GM06990 (cell line): ENCODE measurements around the gene ELK4.

ENCODE experiments used
- DNase-seq: peaks from one replicate; pipeline ENCODE4 v3.0.0-alpha.2; 2011; ENCODE audit not compliant: insufficient read length; ENCODE audit errors: extremely low read depth
- H3K27me3 ChIP-seq: replicated peaks from 2 replicates; pipeline ENCODE4 v1.6.0; 2011; ENCODE audit warnings: low read length; ENCODE audit not compliant: control insufficient read depth, insufficient read depth
- H3K36me3 ChIP-seq: 2 replicates; pipeline ENCODE4 v1.5.1; 2011; ENCODE audit warnings: low read length; ENCODE audit not compliant: control insufficient read depth, insufficient read depth
- H3K4me3 ChIP-seq: replicated peaks from 2 replicates; pipeline ENCODE4 v1.5.1; 2011; ENCODE audit warnings: low read depth, mild to moderate bottlenecking, control low read depth, low read length
- TF ChIP-seq, protein P1 (sequence below): IDR thresholded peaks from 2 replicates; pipeline ENCODE4 v1.5.1; 2011; ENCODE audit warnings: low read length, control low read depth, mild to moderate bottlenecking, inconsistent platforms; ENCODE audit not compliant: insufficient read depth, poor library complexity, severe bottlenecking

The ELK4 gene

DNA sequence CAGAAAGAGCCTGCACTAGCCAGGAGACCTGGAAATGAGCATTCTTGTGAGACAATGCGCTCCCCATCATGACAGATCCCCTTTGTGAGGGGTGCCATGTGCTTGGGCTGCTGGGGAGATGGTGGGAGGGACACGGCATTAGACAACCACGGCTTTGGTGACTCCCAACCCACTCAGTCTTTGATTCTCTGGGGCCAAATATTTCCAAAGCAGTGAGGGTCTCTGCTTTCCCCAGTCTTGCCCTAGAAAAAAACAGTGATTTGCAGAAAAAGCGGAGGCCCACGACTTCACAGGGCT is 38.3 kb upstream of the ELK4 start:
- H3K36me3 ChIP-seq, result no peaks in the 10 kb centered on the region
- DNase-seq, result no peak
- H3K27me3 ChIP-seq, result no peaks in the 10 kb centered on the region
- peak overlapping the region; percentile 16; the same call in 1 of the 2 replicates for H3K4me3 ChIP-seq
- TF ChIP-seq, protein P1, sequence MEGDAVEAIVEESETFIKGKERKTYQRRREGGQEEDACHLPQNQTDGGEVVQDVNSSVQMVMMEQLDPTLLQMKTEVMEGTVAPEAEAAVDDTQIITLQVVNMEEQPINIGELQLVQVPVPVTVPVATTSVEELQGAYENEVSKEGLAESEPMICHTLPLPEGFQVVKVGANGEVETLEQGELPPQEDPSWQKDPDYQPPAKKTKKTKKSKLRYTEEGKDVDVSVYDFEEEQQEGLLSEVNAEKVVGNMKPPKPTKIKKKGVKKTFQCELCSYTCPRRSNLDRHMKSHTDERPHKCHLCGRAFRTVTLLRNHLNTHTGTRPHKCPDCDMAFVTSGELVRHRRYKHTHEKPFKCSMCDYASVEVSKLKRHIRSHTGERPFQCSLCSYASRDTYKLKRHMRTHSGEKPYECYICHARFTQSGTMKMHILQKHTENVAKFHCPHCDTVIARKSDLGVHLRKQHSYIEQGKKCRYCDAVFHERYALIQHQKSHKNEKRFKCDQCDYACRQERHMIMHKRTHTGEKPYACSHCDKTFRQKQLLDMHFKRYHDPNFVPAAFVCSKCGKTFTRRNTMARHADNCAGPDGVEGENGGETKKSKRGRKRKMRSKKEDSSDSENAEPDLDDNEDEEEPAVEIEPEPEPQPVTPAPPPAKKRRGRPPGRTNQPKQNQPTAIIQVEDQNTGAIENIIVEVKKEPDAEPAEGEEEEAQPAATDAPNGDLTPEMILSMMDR, result no peak

DNA sequence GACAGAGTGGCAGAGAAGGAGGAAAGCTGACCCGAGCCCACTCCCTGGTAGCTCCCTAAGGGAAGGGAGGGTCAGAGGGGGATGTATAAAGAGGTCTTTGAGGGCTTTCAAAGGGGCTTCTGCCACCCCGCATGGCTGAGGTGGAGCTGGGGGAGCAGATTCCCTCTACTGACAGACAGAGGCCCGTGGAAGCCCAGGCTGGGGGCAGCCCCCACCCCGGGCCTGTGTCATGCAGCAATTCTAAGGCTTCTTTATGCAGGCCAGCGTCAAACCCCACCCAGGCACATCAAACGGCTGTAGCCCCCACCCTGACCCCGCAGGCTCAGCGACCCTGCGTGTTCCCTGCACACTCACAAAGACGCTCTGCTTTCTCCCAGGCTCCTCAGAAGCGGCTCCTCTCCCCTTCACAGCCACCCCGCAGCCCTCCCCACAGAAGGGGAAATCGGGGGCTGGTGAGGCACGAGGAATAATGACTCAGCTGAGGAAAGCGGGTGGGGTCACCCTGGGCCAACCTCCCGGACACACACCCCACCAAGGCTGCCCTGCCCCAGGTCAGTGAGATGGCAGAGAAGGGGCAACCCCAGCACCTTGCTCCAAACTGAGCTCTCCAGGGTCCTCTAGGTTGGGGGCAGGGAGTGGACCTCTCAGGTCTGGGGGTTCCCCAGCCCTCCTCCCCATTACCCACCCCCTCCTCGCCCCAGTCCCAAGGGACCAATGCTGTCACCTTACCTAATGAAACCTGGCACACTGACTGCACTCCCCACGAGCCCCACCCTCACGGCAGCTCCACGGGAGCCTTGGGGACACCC is 37.7 kb upstream of the ELK4 start:
- Histone ChIP-seq H3K27me3 (no peaks in the 10 kb centered on the region), H3K4me3 (peak overlapping the region; percentile 49), H3K36me3 (no peaks in the 10 kb centered on the region)
- TF ChIP-seq, protein P1, result no peak
- DNase-seq, result peak; percentile 78

- TF ChIP-seq, protein P1, result peak; percentile 28
- Histone ChIP-seq H3K4me3 (no peak overlapping the region), H3K36me3 (no peaks in the 10 kb centered on the region), H3K27me3 (no peaks in the 10 kb centered on the region)
- peak; percentile 67 for DNase-seq
These were observed 37.1 kb upstream of the ELK4 start for GRCh38 chr1:205668951-205669340.

DNA sequence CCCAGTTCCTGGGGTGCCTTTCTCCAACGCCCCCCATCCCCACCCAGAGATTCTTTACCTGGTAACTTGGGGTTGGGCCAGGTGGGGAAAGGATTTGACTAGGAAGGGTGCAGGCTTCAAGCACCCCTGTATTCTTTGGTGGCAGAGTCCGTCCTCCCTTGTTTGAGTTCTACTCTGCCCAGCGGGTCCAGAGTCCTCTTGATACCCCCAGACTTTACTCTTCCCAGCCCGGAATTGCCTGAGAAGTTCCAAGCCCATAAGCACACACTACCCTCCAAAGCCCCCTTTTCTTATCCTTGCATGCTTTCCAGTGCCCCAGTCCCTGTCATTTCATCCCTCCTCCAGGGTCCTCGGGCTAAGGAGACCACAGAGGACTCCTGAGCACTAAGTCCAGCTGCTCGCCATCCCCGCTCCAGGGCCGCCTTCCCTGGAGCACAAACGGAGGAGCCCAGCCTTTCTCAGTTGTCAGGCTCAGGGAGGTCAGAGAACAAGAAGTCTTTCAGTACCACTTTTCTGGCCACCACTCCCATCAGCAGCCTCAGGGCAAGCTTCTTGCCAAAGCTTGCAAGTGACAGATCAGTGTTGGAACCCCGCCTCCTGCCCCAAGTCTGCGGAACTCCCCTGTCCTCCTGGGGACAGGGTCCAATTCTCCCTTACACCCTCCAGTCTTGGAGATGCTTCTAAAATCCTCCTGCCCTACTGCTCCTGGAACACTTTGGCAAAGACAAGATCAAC is 36.3 kb upstream of the ELK4 start:
- no peak for DNase-seq
- no peaks in the 10 kb centered on the region for H3K36me3 ChIP-seq
- H3K27me3 ChIP-seq, result no peaks in the 10 kb centered on the region
- H3K4me3 ChIP-seq, result peak overlapping the region; percentile 4
- TF ChIP-seq, protein P1, result no peak

- TF ChIP-seq, protein P1, result no peak
- no peaks in the 10 kb centered on the region; the same call in 1 of the 2 replicates for H3K36me3 ChIP-seq
- no peak for DNase-seq
- no peaks in the 10 kb centered on the region for H3K27me3 ChIP-seq
- no peak overlapping the region for H3K4me3 ChIP-seq
These were observed 34.8 kb upstream of the ELK4 start for GRCh38 chr1:205666372-205667166.
